Transverse colon (tissue), 4 donors: Measurements from ENCODE around the gene OBSCN.

Experiments used
- POLR2A ChIP-seq: fragments of 450-650 bp; IDR thresholded peaks from one replicate; pipeline ENCODE4 v1.6.1; 2016; ENCODE audit warnings: antibody characterized with exemption, mild to moderate bottlenecking, moderate library complexity
- POLR2AphosphoS5 ChIP-seq, 3 donors: sonication (generic); formaldehyde crosslinking; IDR thresholded peaks; one replicate each; pipeline ENCODE4 v1.6.1; 2016; ENCODE audit warnings: antibody characterized with exemption in 3 of 3
- TF ChIP-seq, protein P1 (sequence below), 5 experiments: fragments of 200-600 bp in 3 of 5; fragments of 450-650 bp in 2 of 5; sonication (generic) in 3 of 5; IDR thresholded peaks; 1 replicate in 2 of 5; 2 replicates in 3 of 5; pipeline ENCODE4 v1.5.1; 2016 to 2017; ENCODE audit warnings: antibody characterized with exemption in 5 of 5, inconsistent platforms in 3 of 5, mild to moderate bottlenecking in 2 of 5, moderate library complexity in 1 of 5

DNA sequence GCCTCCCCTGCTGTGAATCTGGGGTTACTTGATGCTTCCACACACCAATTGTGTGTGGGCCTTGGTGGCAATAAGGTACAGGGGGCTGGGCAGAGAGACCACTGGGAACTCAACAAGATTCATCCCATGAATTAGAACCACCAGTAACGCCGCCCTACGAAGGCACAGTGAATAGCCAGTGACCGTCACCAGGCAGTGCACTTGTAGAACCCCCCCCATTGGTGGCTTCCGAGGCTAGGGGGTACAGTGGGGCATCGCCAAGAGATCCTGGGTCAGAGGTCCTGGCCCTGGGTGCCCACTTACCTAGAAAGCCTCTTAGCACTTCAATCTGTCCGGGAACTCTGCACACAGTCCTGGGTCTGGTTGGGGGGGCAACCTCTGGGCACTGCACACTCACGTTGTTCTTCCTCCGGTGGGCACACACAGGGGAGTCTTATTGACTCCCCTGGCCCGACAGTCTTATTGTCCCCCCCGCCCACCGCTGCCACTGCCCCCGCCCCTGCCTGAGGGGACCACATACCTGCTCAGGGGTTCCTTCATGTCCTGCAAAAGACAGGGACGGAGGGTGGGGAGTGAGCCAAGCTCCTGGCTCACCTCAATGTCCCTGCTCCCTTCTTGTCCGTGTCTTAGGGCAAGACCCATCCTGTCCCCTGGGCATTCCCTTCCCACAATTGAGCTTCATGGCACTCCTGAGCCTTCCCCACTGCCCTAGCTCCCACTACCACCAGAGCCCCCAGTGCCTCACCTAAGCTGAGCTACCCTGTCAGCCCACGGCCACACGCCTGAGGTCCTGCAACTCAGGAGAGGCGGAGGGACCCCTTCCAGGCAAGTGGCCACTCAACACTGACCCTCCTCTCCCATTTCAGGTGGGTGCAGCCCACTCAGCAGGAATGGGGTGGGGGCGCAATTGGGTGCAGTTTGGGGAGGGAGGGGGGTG lies 201.3 kb downstream of the OBSCN start:
- TF ChIP-seq, protein P1, sequence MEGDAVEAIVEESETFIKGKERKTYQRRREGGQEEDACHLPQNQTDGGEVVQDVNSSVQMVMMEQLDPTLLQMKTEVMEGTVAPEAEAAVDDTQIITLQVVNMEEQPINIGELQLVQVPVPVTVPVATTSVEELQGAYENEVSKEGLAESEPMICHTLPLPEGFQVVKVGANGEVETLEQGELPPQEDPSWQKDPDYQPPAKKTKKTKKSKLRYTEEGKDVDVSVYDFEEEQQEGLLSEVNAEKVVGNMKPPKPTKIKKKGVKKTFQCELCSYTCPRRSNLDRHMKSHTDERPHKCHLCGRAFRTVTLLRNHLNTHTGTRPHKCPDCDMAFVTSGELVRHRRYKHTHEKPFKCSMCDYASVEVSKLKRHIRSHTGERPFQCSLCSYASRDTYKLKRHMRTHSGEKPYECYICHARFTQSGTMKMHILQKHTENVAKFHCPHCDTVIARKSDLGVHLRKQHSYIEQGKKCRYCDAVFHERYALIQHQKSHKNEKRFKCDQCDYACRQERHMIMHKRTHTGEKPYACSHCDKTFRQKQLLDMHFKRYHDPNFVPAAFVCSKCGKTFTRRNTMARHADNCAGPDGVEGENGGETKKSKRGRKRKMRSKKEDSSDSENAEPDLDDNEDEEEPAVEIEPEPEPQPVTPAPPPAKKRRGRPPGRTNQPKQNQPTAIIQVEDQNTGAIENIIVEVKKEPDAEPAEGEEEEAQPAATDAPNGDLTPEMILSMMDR (IDR thresholded peaks at IDR 0.05) = no peak
- TF ChIP-seq POLR2A (no peak), POLR2AphosphoS5 (IDR thresholded peaks at IDR 0.05) (no peak)
